Hepatic stellate cell (primary cell): ENCODE measurements around the gene SLC23A2.
"Not testable (repeated sequence)": the region's sequence is repeated elsewhere in the genome, so short reads cannot be mapped to it uniquely, and the experiment has no call there.

Experiments used
- DNase-seq: peaks from one replicate; pipeline ENCODE4 v3.0.0; 2011; ENCODE audit warnings: low spot score

Gene SLC23A2

GRCh38 chr20:4876301-4876700 lies 125.0 kb downstream of the SLC23A2 start:
- DNase-seq: no peak

GRCh38 chr20:4875578-4876067 lies 125.7 kb downstream of the SLC23A2 start:
- no peak for DNase-seq

- no peak for DNase-seq
Measured at GRCh38 chr20:4873396-4873795, 127.9 kb downstream of the SLC23A2 start.

GRCh38 chr20:4871486-4871885 lies 129.8 kb downstream of the SLC23A2 start:
- DNase-seq: no peak

GRCh38 chr20:4870906-4871305 lies 130.4 kb downstream of the SLC23A2 start:
- DNase-seq: no peak

- DNase-seq: no peak
Measured at GRCh38 chr20:4869290-4870193, 131.8 kb downstream of the SLC23A2 start.

GRCh38 chr20:4867051-4867450 lies 134.3 kb downstream of the SLC23A2 start:
- DNase-seq: no peak

GRCh38 chr20:4866429-4866828 lies 134.9 kb downstream of the SLC23A2 start:
- no peak for DNase-seq

GRCh38 chr20:4864311-4864752 lies 137.0 kb downstream of the SLC23A2 start:
- DNase-seq: no peak

GRCh38 chr20:4862661-4863060 lies 138.6 kb downstream of the SLC23A2 start:
- no peak for DNase-seq

- no peak for DNase-seq
Measured at GRCh38 chr20:4861961-4862360, 139.3 kb downstream of the SLC23A2 start.

GRCh38 chr20:4858000-4858399 lies 143.3 kb downstream of the SLC23A2 start:
- no peak for DNase-seq

GRCh38 chr20:4856022-4856755 lies 145.1 kb downstream of the SLC23A2 start:
- no peak for DNase-seq

GRCh38 chr20:4855555-4855954 lies 145.8 kb downstream of the SLC23A2 start:
- no peak for DNase-seq

- no peak for DNase-seq
Measured at GRCh38 chr20:4855097-4855496, 146.2 kb downstream of the SLC23A2 start.

GRCh38 chr20:4854561-4854901 lies 146.8 kb downstream of the SLC23A2 start:
- no peak for DNase-seq

GRCh38 chr20:4853757-4854560 lies 147.4 kb downstream of the SLC23A2 start:
- DNase-seq: no peak

GRCh38 chr20:4853004-4853403 lies 148.3 kb downstream of the SLC23A2 start:
- DNase-seq: no peak

- DNase-seq: no peak
Measured at GRCh38 chr20:4850960-4851359, 150.3 kb downstream of the SLC23A2 start.

- DNase-seq: not testable (repeated sequence)
Measured at GRCh38 chr20:4848829-4849228, 152.5 kb downstream of the SLC23A2 start.

GRCh38 chr20:4848041-4848440 lies 153.3 kb downstream of the SLC23A2 start:
- DNase-seq: no peak

- DNase-seq: no peak
Measured at GRCh38 chr20:4846821-4847220, 154.5 kb downstream of the SLC23A2 start.
